GM12878 (cell line): ENCODE data around the gene ZDHHC14. TPM values are rescaled to one million over a fixed set of nuclear protein-coding genes. Genes with fewer than 3 reads are reported as not detected.

Experiments used
- ATAC-seq: fragments of 200-7000 bp; cut with Tn5 transposase; 3 replicates; pipeline ENCODE4 v1.9.1; 2020; ENCODE audit warnings: mild to moderate bottlenecking, moderate library complexity
- BruUV-seq: library from RNA; stranded (reverse); fragments of 400-500 nt; replicated peaks from 2 replicates; lab custom pipeline; 2021; lab: Mats Ljungman, UMichigan
- CTCF ChIA-PET: fragments of 300-600 bp; sonication (Branson Sonifier 250); formaldehyde crosslinking; extraction: SDS; loops from one replicate; lab custom pipeline; 2021; ENCODE audit warnings: inconsistent platforms; lab: Yijun Ruan, JAX
- POLR2A ChIA-PET: fragments of 350-600 bp; formaldehyde crosslinking; extraction: SDS; loops from one replicate; lab custom pipeline; 2021; ENCODE audit warnings: inconsistent platforms; lab: Charles Lee
- RAD21 ChIA-PET: fragments of 300-600 bp; sonication (Branson Sonifier 250); formaldehyde crosslinking; loops from one replicate; lab custom pipeline; 2023; ENCODE audit warnings: antibody characterized with exemption; ENCODE audit not compliant: unreplicated experiment; lab: Charles Lee
- SMC1A ChIA-PET: fragments of 300-600 bp; sonication (Branson Sonifier 250); formaldehyde crosslinking; loops from one replicate; lab custom pipeline; 2023; ENCODE audit not compliant: unreplicated experiment, uncharacterized antibody; lab: Charles Lee
- DNase-seq: peaks from one replicate; pipeline ENCODE4 v3.0.0-alpha.2; 2011; ENCODE audit warnings: low read depth, low spot score
- FAIRE-seq: peaks from 3 replicates; lab custom pipeline; 2011; peaks lifted over from hg19 to GRCh38; lab: Jason Lieb, UNC
- H2AFZ ChIP-seq: 2 replicates; pipeline ENCODE4 v1.6.0; 2011; ENCODE audit warnings: low read depth, low read length, control low read depth; ENCODE audit not compliant: control insufficient read depth
- H3K27ac ChIP-seq: 2 replicates; pipeline ENCODE4 v1.5.1; 2011; ENCODE audit warnings: control low read depth; ENCODE audit not compliant: control insufficient read depth, insufficient read depth
- H3K27me3 ChIP-seq, 2 experiments: replicated peaks in 1 of 2; 2 replicates each; pipeline versions ENCODE4 v1.6.0 to v1.6.1; 2011; ENCODE audit warnings: low read length in 1 of 2; ENCODE audit not compliant: control insufficient read depth in 2 of 2, insufficient read depth in 2 of 2
- H3K36me3 ChIP-seq, 2 experiments: 2 replicates each; pipeline ENCODE4 v1.5.1; 2011; ENCODE audit warnings: low read length in 1 of 2; ENCODE audit not compliant: control insufficient read depth in 2 of 2, insufficient read depth in 2 of 2
- H3K4me1 ChIP-seq: 2 replicates; pipeline ENCODE4 v1.6.1; 2011; ENCODE audit warnings: mild to moderate bottlenecking, low read length, moderate library complexity, mixed read lengths; ENCODE audit not compliant: control insufficient read depth, insufficient read depth
- H3K4me2 ChIP-seq: 2 replicates; pipeline ENCODE4 v1.6.0; 2011; ENCODE audit warnings: control low read depth; ENCODE audit not compliant: control insufficient read depth, insufficient read depth
- H3K4me3 ChIP-seq: fragments of 200-600 bp; sonication (generic); 2 replicates; pipeline ENCODE4 v1.5.1; 2016
- H3K79me2 ChIP-seq: 2 replicates; pipeline ENCODE4 v1.6.0; 2011; ENCODE audit warnings: low read length; ENCODE audit not compliant: control insufficient read depth, insufficient read depth
- H3K9ac ChIP-seq: 2 replicates; pipeline ENCODE4 v1.8.0; 2011; ENCODE audit warnings: low read length, control low read depth, mixed read lengths; ENCODE audit not compliant: control insufficient read depth, insufficient read depth
- H3K9me3 ChIP-seq: replicated peaks from 3 replicates; pipeline ENCODE4 v1.5.1; 2011; ENCODE audit warnings: mild to moderate bottlenecking, low read length; ENCODE audit not compliant: control insufficient read depth, insufficient read depth
- H4K20me1 ChIP-seq: 2 replicates; pipeline ENCODE4 v1.6.0; 2011; ENCODE audit not compliant: control insufficient read depth, insufficient read depth
- BCL3 ChIP-seq: IDR thresholded peaks from 2 replicates; pipeline ENCODE4 v1.6.1; 2011; ENCODE audit warnings: borderline replicate concordance, low read depth, mild to moderate bottlenecking, moderate library complexity, low read length; ENCODE audit not compliant: insufficient read depth, poor library complexity, severe bottlenecking
- CREB1 ChIP-seq: IDR thresholded peaks from 2 replicates; pipeline ENCODE4 v1.6.1; 2012; ENCODE audit warnings: low read depth, mild to moderate bottlenecking, inconsistent platforms
- CREM ChIP-seq: IDR thresholded peaks from 2 replicates; pipeline ENCODE4 v1.6.1; 2014; ENCODE audit warnings: antibody characterized with exemption, low read depth
- FOS ChIP-seq: IDR thresholded peaks from 3 replicates; pipeline ENCODE4 v1.6.1; 2011; ENCODE audit warnings: borderline replicate concordance; ENCODE audit not compliant: insufficient read length; ENCODE audit errors: extremely low read depth
- JUNB ChIP-seq: IDR thresholded peaks from 2 replicates; pipeline ENCODE4 v1.6.1; 2016; ENCODE audit warnings: antibody characterized with exemption, mild to moderate bottlenecking
- LARP7 ChIP-seq: fragments of 450-650 bp; IDR thresholded peaks from 2 replicates; pipeline ENCODE4 v1.6.1; 2017; ENCODE audit warnings: mild to moderate bottlenecking
- MYB ChIP-seq: fragments of 150-350 bp; IDR thresholded peaks from 2 replicates; pipeline ENCODE4 v1.6.1; 2014; ENCODE audit warnings: mild to moderate bottlenecking, low read depth, low read length, borderline replicate concordance
- NFIC ChIP-seq: IDR thresholded peaks from 2 replicates; pipeline ENCODE4 v1.6.1; 2012; ENCODE audit warnings: low read depth, mild to moderate bottlenecking, inconsistent platforms, low read length, moderate library complexity
- RELB ChIP-seq: fragments of 450-650 bp; IDR thresholded peaks from 2 replicates; pipeline ENCODE4 v1.6.1; 2017; ENCODE audit warnings: low read depth, mild to moderate bottlenecking, moderate library complexity
- REST ChIP-seq: IDR thresholded peaks from 2 replicates; pipeline ENCODE4 v1.6.1; 2012; ENCODE audit warnings: mild to moderate bottlenecking, low read depth, low read length
- STAT3 ChIP-seq: IDR thresholded peaks from 2 replicates; pipeline ENCODE4 v1.6.1; 2011; ENCODE audit warnings: low read depth, low read length, improper control_type of control experiment
- ZBED1 ChIP-seq: IDR thresholded peaks from 2 replicates; pipeline ENCODE4 v1.6.1; 2016; ENCODE audit warnings: borderline replicate concordance
- ZBTB40 ChIP-seq: fragments of 450-650 bp; IDR thresholded peaks from 2 replicates; pipeline ENCODE4 v1.6.1; 2016; ENCODE audit warnings: mild to moderate bottlenecking, moderate library complexity, borderline replicate concordance
- ZNF384 ChIP-seq: IDR thresholded peaks from 2 replicates; pipeline ENCODE4 v1.6.1; 2012; ENCODE audit warnings: low read depth, mild to moderate bottlenecking, low read length, improper control_type of control experiment, borderline replicate concordance
- WGBS: methylation state at CpG from one replicate; pipeline ENCODE4 v1.1.6; 2016; ENCODE audit warnings: low lambda C conversion rate; ENCODE audit not compliant: insufficient replicate concordance, insufficient coverage; ENCODE audit errors: missing lambda C conversion rate; 5-methylcytosine and 5-hydroxymethylcytosine counted together
- in situ Hi-C: fragments of 300-500 bp; cut with MboI; formaldehyde crosslinking; loops from 9 replicates; pipeline ENCODE4 v1.14.3; 2018; ENCODE audit warnings: mixed read lengths
- intact Hi-C: fragments of 100-400 bp; cut with micrococcal nuclease; formaldehyde crosslinking; loops from one replicate; pipeline ENCODE4 v1.14.2; 2022; ENCODE audit not compliant: unreplicated experiment
- polyA plus RNA-seq, 11 experiments: library from polyadenylated mRNA; depleted of rRNA in 4 of 11; unstranded in 6 of 11; stranded (reverse) in 5 of 11; fragments of >200 nt; fragmentation: Nextera tagmentation in 4 of 11; fragmentation: Illumina TruSeq in 1 of 11; extraction: Ambion mirVana in 4 of 11; extraction: Trizol in 1 of 11; gene quantifications; 1 replicate in 1 of 11; 2 replicates in 10 of 11; pipeline versions ENCODE4 v1.2.1 to v1.2.3, GENCODE V29; 2011 to 2016; ENCODE audit warnings: inconsistent platforms in 2 of 11, missing spikeins in 2 of 11, low read depth in 1 of 11
- total RNA-seq, 4 experiments: library from RNA; depleted of rRNA in 3 of 4; stranded (reverse); fragments of >200 nt in 3 of 4; fragmentation: Illumina TruSeq in 1 of 4; extraction: Trizol in 1 of 4; gene quantifications; 2 replicates each; pipeline versions ENCODE4 v1.2.1 to v1.2.3, GENCODE V29; 2013 to 2021

The ZDHHC14 gene
- total and polyA plus RNA-seq, 10 of the 15 experiments (the other 5 are each of a cell fraction or from before 2014, with no cell fraction given), result 0.15 to 16.0 (median 0.76) TPM; not detected in 1

- SMC1A ChIA-PET, result interaction anchor here (1.0 to 17.5 kb wide), 10 partner anchors 14 to 228 kb away, joined by 3 to 431 read pairs (median 5); no protein-coding TSS in a partner anchor
- Histone ChIP-seq H3K4me2 (no peak overlapping the region), H3K27ac (no peak overlapping the region), H4K20me1 (no peaks in the 10 kb centered on the region), H3K4me3 (no peak overlapping the region), H3K27me3 (no peaks in the 10 kb centered on the region), H3K36me3 (peaks cover 0 to 2% of the 10 kb centered on the region in 2 experiments; a peak in 2 of 4 replicates), H3K9ac (no peak overlapping the region), H2AFZ (no peak overlapping the region), H3K9me3 (peaks cover 2% of the 10 kb centered on the region), H3K4me1 (peaks cover 34% of the 10 kb centered on the region), H3K79me2 (no peaks in the 10 kb centered on the region)
- CTCF ChIA-PET, result no interaction called here
- RAD21 ChIA-PET, result interaction anchor here (0.9 to 9.6 kb wide), 4 partner anchors 90 to 240 kb away, joined by 3 to 350 read pairs (median 4); no protein-coding TSS in a partner anchor
- WGBS, result 60% methylated on average over 2 of the region's 2 CpGs
- in situ Hi-C loops (no loop called here), intact Hi-C loops (no loop called here)
- DNase-seq, result no peak
- no peak for FAIRE-seq
- no peak for ATAC-seq
- no TSS peak for BruUV-seq
- POLR2A ChIA-PET, result interaction anchor here (11.0 kb wide), 1 partner anchor 93 kb away, joined by 170 read pairs; no protein-coding TSS in a partner anchor
- TF ChIP-seq ZNF384, result no peak
- no peak for TF ChIP-seq CREM
- no peak for TF ChIP-seq LARP7
- TF ChIP-seq JUNB, result no peak
- no peak for TF ChIP-seq NFIC
- TF ChIP-seq BCL3, result no peak
- TF ChIP-seq REST, result no peak
- no peak for TF ChIP-seq FOS
- no peak for TF ChIP-seq ZBTB40
- no peak for TF ChIP-seq MYB
- TF ChIP-seq RELB, result no peak
- TF ChIP-seq STAT3, result no peak
- no peak for TF ChIP-seq CREB1
- TF ChIP-seq ZBED1, result no peak
Observed at GRCh38 chr6:157554747-157555146, 173.8 kb downstream of the ZDHHC14 start.
